Adrenal gland (tissue), 12 donors: ENCODE results near the gene TP73. TPM values are rescaled to one million over a fixed set of nuclear protein-coding genes. Genes with fewer than 3 reads are reported as not detected.

ENCODE experiments used
- DNase-seq, 7 donors: peaks; one replicate each; pipeline ENCODE4 v3.0.0-alpha.2; 2019 to 2020
- H3K27ac ChIP-seq, 5 donors: fragments of 200-600 bp; sonication (generic) in 4 of 5; 1 replicate in 3 of 5; 2 replicates in 2 of 5; pipeline versions ENCODE4 v1.5.1 to v1.8.0; 2016 to 2020; ENCODE audit warnings: mild to moderate bottlenecking in 1 of 5
- H3K27me3 ChIP-seq: fragments of 200-600 bp; 2 replicates; pipeline ENCODE4 v1.8.0; 2021
- H3K36me3 ChIP-seq, 2 donors: fragments of 200-600 bp; replicated peaks in 1 of 2; 1 replicate in 1 of 2; 2 replicates in 1 of 2; pipeline versions ENCODE4 v1.5.1 to v1.8.0; 2018 to 2022
- H3K4me1 ChIP-seq, 2 donors: fragments of 200-600 bp; replicated peaks in 1 of 2; 1 replicate in 1 of 2; 2 replicates in 1 of 2; pipeline versions ENCODE4 v1.5.1 to v1.8.0; 2018 to 2021
- H3K4me3 ChIP-seq, 4 donors: fragments of 200-600 bp; sonication (generic) in 3 of 4; one replicate each; pipeline ENCODE4 v1.5.1; 2016 to 2018
- H3K9me3 ChIP-seq, 3 donors: fragments of 200-600 bp; sonication (generic) in 1 of 3; replicated peaks in 1 of 3; 1 replicate in 2 of 3; 2 replicates in 1 of 3; pipeline versions ENCODE4 v1.5.1 to v1.8.0; 2016 to 2021
- CTCF ChIP-seq, 6 experiments: fragments of 450-650 bp in 4 of 6; fragments of 200-600 bp in 2 of 6; sonication (generic) in 1 of 6; IDR thresholded peaks; 1 replicate in 5 of 6; 2 replicates in 1 of 6; pipeline versions ENCODE4 v1.5.1 to v1.8.0; 2016 to 2021; ENCODE audit warnings: antibody characterized with exemption in 6 of 6, mild to moderate bottlenecking in 2 of 6, moderate library complexity in 1 of 6
- POLR2A ChIP-seq, 2 donors: fragments of 450-650 bp; IDR thresholded peaks; one replicate each; pipeline ENCODE4 v1.6.1; 2017; ENCODE audit warnings: antibody characterized with exemption in 2 of 2, mild to moderate bottlenecking in 2 of 2, moderate library complexity in 1 of 2
- WGBS, 4 donors: extraction: QIAGEN DNeasy Blood & Tissue Kit in 2 of 4; methylation state at CpG; one replicate each; pipeline versions ENCODE4 v1.1.5 to v1.1.7; 2013 to 2017; 5-methylcytosine and 5-hydroxymethylcytosine counted together
- intact Hi-C, 2 donors: fragments of 100-400 bp; cut with DNase I; formaldehyde crosslinking; loops; one replicate each; pipeline versions ENCODE4 v1.14.1 to v1.15.0; 2022 to 2023
- polyA plus RNA-seq, 3 donors: library from polyadenylated mRNA; stranded (reverse); fragments of 200-250 nt in 2 of 3; fragments of 350-450 nt in 1 of 3; fragmentation: Illumina TruSeq in 1 of 3; extraction: RNeasy Lipid Tissue Mini Kit (QIAGEN cat#74804) in 1 of 3; gene quantifications; one replicate each; pipeline ENCODE4 v1.2.3, GENCODE V29; 2013 to 2014
- total RNA-seq, 9 donors: library from RNA; depleted of rRNA in 4 of 9; stranded (reverse); fragments of >200 nt in 4 of 9; fragments of 120-200 nt in 1 of 9; fragmentation: NEBNext Ultra II Directional in 1 of 9; extraction: Animal tissue kit (Norgen Biotek cat#: 25700) in 1 of 9; gene quantifications; one replicate each; pipeline versions ENCODE4 v1.1.0 to v1.2.4, GENCODE V29; 2013 to 2023
- donor health status: healthy with polysubstance abuse.
- donor health status: Bipolar disorder and iron deficiency.
- donor health status: DM: yes; HTN: yes; CAD: no.
- donor health status: DM: no; HTN: no; CAD: no.
- donor health status: DM: no; HTN: no; CAD: no.
- donor health status: DM: yes; HTN: yes; CAD: no.

TP73 gene
- total and polyA plus RNA-seq, 12 donors = 0.03 to 0.22 (median 0.14) TPM; not detected in 6

- TF ChIP-seq CTCF (IDR thresholded peaks at IDR 0.05) = no peak
- no peak for TF ChIP-seq POLR2A (IDR thresholded peaks at IDR 0.05)
- no peak overlapping the region for H3K27ac ChIP-seq
- H3K36me3 ChIP-seq = no peaks in the 10 kb centered on the region
- no peak overlapping the region for H3K4me3 ChIP-seq
- WGBS, 4 donors = 40 to 51% (median 46%) methylated on average over 5 to 26 of the region's 26 CpGs
- DNase-seq = no peak
- intact Hi-C loops = no loop called here
- peaks cover 4% of the 10 kb centered on the region for H3K27me3 ChIP-seq
- H3K4me1 ChIP-seq = no peaks in the 10 kb centered on the region
- no peaks in the 10 kb centered on the region for H3K9me3 ChIP-seq
Measured at GRCh38 chr1:3683992-3684391, 31.7 kb downstream of the TP73 start.

- Histone ChIP-seq H3K4me3 (no peak overlapping the region), H3K36me3 (no peaks in the 10 kb centered on the region), H3K9me3 (no peaks in the 10 kb centered on the region), H3K27ac (no peak overlapping the region), H3K27me3 (peaks cover 4% of the 10 kb centered on the region), H3K4me1 (no peaks in the 10 kb centered on the region)
- DNase-seq = no peak
- WGBS, 4 donors = 85 to 93% (median 91%) methylated on average over 8 to 14 of the region's 14 CpGs
- intact Hi-C loops = no loop called here
- TF ChIP-seq CTCF (IDR thresholded peaks at IDR 0.05) = no peak
- TF ChIP-seq POLR2A (IDR thresholded peaks at IDR 0.05) = no peak
Measured at GRCh38 chr1:3685222-3685621, 32.9 kb downstream of the TP73 start.

- Histone ChIP-seq H3K36me3 (no peaks in the 10 kb centered on the region), H3K4me3 (no peak overlapping the region), H3K27me3 (peaks cover 4% of the 10 kb centered on the region), H3K4me1 (no peaks in the 10 kb centered on the region), H3K27ac (no peak overlapping the region), H3K9me3 (no peaks in the 10 kb centered on the region)
- DNase-seq = no peak
- WGBS, 4 donors = 78 to 93% (median 90%) methylated on average over 8 to 19 of the region's 19 CpGs
- TF ChIP-seq CTCF (IDR thresholded peaks at IDR 0.05) (no peak), POLR2A (IDR thresholded peaks at IDR 0.05) (no peak)
- intact Hi-C loops = no loop called here
Measured at GRCh38 chr1:3685906-3686305, 33.6 kb downstream of the TP73 start.

- Histone ChIP-seq H3K4me3 (no peak overlapping the region), H3K9me3 (no peaks in the 10 kb centered on the region), H3K36me3 (no peaks in the 10 kb centered on the region), H3K27ac (no peak overlapping the region), H3K27me3 (peaks cover 4% of the 10 kb centered on the region), H3K4me1 (no peaks in the 10 kb centered on the region)
- 81 to 91% (median 89%) methylated on average over 8 to 12 of the region's 12 CpGs for WGBS, 4 donors
- DNase-seq = no peak
- intact Hi-C loops = no loop called here
- TF ChIP-seq CTCF (IDR thresholded peaks at IDR 0.05) (no peak), POLR2A (IDR thresholded peaks at IDR 0.05) (no peak)
Measured at GRCh38 chr1:3687504-3687903, 35.2 kb downstream of the TP73 start.
